HG03469 (cell line): Measurements from ENCODE around the gene GALNT18.
A peak's percentile ranks its signal among the peaks of the same experiment; 100 is the strongest.

Source experiments
- ATAC-seq: cut with Tn5 transposase; IDR thresholded peaks from one replicate; pipeline ENCODE4 v1.9.1; 2021; ENCODE audit warnings: mild to moderate bottlenecking, moderate library complexity, moderate number of reproducible peaks; ENCODE audit not compliant: unreplicated experiment

The GALNT18 gene

DNA sequence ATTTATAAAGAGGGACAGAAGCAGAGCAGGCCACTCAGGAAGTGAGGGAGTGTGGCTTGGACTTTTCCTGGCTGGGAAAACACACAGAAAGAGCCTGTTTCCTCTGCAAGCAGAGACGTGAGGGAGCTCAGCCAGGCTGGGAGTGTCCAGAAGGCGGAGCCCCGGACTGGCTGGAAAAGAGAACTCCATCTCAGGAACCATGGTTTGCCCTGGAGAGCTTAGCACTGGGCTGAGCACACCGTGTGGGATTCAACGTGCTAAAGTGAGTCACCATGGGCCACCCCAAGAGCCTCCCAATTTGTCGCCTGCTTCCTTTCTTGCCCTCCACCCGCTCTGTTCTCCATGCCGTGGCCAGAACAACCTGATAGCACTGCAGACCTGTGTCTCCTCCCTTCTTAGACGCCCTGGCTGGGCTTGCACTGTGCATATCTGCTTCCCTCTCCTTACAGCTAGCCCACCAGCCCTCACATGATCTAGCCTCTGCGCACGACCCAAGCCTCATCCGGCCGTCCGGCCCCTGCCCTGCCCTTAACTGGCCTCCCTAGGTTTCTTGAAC lies 51.8 kb downstream of the GALNT18 start:
- no peak for ATAC-seq

DNA sequence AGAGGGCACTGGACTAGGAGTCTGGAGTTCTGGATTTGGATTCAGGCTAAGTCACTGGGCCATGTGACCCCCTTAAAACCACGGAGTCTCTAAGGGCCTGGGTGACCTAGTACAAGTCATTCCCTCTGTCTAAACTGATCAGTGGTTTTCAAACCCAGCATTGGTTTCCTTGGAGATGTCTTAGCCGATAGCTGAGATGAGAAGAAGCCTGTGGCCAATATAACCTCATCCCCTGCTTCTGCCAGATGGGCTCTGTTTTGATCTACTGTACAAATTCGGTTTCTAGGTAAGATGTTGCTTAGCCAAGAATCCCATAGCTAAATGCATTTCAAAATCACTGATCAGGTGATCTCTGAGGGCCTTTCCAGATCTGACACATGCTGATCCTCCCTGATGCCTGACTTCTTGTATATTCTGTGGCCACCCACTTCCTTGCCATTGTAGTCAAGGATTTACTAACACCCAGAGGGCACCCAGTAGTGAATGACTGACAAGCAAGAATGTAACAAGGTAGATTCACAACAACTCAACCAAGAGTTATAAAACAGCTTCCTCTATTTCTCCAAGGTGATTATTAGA lies 53.1 kb downstream of the GALNT18 start:
- ATAC-seq: no peak

DNA sequence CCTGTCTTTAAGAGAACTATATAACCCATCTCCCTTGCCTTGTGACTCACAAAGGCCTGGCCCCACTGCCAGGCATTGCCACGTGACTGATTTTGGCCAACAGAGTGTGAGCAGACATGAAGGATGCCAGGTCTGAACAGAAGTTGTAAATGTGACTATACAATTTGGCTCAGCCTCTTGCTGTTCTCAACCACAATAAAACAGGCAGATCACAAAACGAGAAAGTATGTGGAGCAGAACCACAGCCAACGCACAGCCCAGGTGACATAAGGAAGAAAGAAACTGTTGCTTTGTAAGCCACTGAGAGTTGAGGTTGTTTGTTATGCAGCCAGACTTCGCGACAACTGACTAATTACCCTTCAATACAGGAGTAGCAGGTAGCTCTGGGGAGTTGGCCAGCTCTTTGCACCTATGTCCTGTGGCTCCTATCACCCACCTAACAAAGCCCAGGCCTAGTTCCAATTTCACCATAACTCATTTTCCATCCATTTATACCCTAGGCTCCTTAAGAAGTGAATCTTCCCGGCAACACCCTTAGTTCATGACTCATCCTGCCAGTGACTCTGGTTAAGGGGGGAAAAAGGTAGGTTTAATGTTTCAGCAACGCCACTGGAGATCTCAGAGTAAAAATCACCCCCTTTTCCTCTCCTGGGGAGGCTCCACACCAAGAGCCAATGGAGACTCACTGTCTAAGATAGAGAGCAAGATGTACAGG lies 53.7 kb downstream of the GALNT18 start:
- ATAC-seq: peak; percentile 40

DNA sequence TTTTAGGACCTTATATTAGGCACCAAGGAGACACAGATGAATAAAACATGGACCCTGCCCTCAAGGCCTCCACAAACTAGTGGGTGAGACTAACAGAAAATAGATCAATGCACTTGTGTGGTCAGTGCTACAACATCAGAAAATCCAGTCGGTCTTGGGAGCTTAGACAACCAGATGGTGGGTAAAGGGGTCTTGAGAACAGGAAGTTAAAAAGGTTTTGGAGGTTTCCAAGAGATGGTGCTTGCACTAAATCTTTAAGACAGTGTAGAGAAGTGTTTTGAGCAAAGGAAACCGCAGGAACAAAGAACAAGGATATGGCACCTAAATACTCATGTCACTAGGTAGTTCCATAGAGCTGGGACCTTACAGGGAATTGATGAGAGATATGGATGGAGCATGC lies 56.2 kb downstream of the GALNT18 start:
- ATAC-seq: no peak

DNA sequence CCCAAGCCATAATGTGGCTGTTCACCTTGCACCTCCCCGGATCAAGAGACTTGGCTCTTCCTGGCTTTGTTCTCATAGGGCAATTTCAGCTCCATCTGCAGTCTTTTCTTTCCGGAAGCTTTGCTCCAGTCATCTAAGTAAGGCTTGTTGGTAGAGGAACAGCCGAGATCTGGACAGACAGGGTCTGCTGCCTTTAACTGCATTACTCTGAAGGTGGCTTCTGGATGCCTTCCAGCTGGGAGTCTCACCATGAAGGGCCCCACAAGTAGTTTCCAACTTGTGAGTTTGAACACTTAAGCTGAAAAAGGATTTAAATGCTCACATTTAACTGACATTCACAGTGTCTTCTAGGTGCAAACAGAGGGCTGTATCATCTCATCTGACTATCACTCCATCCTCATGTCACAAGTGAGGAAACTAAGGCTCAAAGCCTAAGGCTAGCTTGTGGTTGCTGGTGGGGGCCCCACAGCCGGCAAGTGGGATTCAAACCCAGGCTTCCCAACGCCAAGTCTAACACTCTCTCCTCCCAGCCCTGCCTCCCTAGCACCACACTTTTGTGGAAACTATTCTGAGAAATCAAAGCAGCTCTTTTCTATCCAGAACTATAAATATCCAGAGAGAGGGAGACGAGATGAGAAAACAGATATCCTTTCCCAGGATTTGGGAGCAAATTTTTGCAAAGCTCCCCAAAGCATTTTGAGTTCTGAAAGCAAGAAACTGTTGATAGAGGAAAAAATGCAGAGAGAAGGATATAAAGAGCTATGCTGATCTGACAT lies 58.4 kb downstream of the GALNT18 start:
- no peak for ATAC-seq

DNA sequence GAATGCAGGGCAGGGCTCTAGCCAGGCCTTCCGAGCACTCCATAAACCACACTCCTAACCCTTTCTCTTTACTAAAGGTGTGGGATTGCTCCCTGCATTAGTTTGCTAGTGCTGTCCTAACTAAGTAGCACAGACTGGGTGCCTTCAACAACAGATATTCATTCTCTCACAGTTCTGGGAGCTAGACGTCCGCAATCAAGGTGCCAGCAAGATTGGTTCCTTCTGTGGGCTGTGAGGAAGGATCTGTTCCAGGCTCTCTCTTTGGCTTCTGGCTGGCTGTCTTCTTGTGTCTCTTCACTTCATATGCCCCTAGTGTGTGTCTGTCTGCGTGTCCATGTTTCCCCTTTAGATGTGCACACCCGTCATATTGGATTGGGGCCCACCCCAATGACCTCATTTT lies 59.8 kb downstream of the GALNT18 start:
- no peak for ATAC-seq

DNA sequence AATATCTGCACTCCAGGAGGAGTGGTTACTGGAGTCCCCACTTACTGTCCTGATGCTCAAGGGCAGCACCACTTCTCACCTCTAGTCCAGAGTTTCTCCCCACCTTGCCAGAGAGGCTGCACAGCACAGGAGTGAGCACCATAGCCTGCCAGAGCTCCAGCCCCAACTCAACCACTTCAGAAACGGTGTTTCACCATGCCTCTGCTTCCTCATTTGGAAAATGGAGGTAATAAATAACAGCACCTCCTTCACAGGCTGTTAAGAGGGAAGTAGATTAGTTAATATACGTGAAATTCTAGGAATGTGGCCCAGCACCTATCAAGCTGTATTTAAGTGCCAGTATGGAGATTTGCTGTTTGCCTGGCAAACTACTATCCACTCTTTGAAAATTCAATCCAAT lies 63.0 kb downstream of the GALNT18 start:
- no peak for ATAC-seq

DNA sequence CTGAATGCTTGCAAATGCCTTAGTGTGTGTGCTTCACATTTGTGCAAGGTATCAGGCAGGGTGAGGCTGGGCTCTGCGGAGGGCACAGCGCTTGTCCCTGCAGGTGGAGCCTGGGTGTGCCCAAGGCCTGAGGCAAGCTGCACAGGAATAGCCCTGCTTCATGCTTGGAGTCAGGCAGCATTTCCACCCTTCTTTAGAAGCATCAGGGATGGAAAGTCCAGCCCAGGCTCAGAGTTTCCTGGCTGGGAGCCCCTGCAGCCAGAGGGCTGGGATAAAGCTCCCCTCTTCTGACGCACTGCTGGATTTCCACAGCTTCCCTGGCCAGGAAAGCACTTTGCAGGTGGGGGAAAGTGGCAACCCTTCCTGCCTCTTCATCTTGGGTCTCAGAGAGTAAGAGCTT lies 63.4 kb downstream of the GALNT18 start:
- ATAC-seq: no peak

DNA sequence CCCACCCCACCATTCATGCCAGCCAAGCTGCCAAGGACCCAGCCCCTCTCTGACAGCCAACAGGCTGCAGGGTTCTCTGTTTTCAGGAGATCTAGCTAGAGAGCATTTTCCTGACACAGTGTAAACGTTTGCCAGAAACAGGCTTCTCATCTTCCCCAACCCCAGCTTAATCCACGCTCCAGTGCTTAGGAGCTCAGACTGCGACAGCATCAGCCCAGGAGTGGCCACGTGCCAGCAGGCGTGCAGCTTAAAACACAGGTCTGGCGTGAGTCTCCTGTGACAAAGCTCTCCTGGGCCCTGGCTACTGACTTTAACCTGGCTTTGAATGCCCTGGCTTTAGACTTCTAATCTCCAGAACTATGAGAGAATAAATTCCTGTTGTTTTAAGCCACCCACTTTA lies 66.6 kb downstream of the GALNT18 start:
- no peak for ATAC-seq

DNA sequence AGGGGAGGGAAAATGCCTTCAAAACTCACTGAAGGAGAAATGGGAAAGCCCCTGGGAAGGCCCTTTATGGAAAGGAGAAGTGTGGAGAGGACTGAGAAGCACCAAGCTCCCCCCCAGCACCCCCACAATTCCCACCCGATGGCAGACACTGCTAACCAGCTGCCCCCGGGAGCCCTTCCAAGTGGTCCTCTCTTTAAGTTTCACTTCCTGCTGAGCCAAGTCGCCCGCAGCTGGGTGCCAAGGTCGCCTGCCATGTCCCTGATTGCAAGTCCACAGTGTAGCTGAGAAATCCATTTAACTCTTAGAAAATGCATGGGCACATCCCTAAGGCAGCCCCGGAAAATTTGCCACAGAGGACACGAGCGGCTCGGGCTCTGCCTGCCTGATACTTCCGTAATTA lies 68.2 kb downstream of the GALNT18 start:
- ATAC-seq: no peak

DNA sequence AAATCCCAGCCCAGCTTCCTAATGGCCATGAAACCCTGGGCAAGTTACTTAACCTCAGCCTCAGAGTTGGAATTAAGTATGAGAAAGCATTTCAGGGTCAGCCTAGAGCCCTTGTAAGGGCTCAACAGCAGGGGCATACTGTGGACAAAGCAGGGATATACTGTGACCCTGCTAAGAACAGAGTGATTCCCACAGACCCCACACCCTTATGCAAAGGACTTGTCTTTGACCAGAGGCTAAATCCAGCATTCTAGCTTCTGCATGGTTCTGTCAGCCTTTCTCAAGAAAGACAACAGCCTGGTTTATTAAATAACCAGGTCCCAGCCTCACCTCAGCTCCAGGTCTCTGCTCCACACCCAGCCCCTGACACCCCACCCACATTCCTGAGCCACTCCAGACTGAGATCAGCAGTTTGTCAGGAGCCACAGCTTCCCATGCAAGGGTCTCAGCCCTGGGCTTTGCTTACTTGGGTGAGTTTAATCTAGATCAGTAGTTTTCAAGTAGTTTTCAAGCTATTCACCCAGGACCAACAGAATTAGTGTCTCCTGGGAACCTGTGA lies 69.2 kb downstream of the GALNT18 start:
- no peak for ATAC-seq

DNA sequence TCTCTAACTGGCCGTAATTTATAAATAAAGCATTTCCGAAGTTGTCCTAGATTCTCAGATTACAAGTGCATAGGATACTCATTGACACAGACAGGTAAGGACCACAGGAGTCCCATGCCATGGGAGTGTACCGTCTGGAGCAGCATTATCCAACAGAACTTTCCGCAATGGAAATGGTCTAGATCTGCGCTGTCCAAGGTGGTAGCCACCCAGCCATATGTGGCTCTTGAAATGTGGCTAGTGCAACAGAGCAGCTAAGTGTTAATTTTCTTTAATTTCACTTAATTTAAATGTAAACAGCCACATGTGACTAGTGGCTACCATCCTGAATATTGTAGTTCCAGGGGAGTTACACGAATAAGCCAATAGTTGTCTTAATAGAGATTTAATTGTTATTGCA lies 71.3 kb downstream of the GALNT18 start:
- no peak for ATAC-seq

DNA sequence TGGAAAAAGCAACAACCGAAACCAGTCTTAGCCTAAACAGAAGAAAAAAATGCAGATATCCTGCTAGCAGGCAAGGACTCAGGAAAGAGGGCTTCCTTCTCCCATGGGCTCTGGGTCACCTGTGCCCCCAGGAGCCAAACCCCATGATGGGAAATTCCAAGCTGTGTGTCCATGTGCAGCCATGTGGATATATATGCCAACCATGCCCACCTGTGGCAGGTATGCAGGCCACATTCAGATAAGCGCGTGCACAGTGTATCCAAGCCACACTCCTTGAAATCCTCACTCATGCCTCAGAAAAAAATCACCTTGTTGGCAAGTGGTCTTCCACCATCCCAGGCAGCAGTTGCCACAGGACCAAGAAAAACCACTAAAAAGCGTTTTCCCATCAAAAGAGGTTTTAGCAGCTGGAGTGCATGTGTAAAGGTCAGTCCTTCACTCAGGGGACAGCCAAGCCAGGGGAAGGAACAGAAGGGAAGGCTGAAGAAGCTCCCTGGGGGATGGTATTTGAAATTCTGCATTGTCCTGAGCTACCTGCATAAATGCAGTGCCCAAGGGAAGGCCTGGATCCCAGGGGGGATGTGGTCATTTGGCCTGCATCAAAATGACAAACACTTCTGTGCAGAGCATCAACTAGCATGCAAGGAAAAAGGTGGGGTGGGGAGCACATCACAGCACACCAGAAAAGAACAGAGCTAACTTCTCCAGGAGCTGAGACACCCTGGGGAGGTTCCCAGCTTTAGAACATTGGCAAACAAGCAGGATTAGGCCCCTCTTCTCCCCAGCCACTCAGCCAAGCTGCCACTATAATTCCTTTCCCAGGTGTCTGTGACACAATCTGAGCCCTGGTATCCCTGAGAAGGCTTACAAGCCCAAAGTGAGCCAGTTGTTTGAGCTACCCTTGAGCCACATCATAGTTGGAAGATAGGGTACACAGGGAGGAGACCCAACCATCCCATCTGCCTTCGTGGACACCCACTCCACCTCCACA lies 76.2 kb downstream of the GALNT18 start:
- ATAC-seq: no peak

DNA sequence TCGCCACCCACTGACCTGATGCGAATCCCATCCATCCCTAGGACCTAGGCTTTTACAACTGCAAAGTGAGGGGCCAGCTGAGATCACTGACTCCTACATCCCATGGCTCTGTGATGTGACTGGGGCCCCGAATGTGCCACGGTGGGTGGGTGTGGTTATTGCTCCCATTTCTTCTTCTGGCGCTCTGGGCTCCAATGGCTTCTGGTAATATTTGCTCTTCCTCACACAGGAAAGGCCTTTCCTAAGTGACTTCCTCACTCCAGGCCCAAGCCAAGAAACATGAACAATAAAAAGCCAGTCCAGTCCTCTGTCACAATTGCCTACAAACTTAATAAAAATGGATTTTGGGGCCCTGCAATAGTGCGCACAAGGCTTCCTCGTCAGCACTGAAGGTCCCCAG lies 78.1 kb downstream of the GALNT18 start:
- ATAC-seq: no peak

DNA sequence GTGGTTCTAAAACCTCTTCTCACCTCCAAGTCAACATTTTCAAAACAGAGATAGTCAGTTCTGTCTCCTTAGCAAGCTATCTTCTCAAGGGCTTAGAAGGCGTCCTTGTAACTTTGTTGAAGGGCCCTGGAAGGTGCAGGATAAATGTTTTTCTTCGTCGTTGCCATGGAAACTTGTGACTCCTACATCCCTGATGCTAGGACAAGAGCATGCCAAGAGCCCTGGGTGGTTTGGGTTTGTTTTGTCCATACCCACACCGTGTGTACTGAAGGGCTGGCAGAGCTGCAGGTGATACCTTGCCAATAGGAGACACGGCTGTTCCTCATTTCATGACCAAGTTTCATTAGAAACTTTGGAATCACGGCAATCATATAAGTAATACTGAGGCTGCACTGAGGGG lies 81.6 kb downstream of the GALNT18 start:
- no peak for ATAC-seq

DNA sequence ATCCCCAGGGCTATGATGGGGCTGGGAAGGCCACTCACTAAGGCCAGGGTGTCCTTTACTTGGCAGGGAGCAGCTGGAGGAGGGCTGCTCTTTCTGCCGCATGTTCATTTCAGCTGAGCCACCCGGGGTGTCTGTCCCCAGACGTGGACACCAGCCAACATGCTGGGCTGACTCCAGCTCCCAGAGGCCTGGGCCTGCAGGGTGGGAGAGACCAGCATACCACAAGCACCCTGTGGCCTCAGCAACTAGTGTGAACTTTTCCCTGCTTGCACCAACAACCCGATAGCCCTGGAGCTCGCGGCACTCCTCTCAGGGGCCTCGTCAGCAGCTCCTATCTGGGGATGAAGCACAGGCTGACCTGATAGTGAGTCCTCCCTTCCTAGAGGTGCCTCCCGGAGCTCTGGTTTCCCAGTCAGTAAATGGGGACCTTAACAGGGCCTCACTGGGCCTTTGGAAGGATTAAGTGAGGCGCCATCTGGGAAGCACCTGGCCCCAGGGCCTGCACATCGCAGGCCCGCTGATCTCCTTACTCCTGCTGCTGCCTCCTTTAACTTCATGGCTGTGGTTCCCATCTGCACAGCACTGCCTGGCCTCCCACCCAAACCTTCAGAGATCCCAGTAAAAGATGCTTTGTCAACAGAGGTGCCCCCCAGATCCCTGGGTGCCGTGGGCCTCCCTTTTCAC lies 83.4 kb downstream of the GALNT18 start:
- ATAC-seq: no peak

DNA sequence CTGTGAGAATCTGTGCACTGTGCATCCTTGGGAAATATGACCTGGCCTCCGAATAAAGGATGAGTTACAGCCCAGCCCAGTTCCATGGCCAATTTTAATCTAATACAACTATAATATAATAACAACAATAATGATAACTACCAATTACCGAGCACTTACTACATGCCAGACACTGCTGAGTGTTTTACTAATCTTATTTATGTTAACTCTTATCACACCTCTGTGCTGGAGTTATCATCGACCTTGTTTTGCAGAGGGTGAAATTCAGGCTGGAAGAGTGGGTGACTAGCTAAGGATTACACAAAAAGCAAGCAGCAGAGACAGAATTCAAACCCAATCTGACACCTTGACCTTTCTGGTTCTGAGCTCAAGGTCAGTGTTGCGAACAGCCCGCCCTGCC lies 83.9 kb downstream of the GALNT18 start:
- no peak for ATAC-seq

DNA sequence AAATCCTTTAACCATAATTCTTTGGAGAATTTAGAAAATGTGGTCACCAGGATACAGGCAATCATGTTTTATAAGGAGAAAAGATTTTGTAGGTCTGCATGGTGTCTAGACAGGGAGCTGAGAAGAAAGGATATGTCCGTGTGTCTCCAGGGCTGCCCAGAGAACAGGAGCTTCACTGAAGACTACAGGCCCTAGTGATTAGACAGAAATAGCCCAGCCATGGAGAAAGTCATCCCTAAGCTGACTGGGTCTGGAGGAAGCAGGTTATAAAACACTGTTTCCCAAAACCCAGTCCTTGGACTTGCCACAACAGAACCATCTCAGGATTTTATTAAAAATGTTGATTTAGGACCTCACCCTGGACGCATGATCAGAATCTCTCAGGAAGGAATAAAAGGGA lies 84.4 kb downstream of the GALNT18 start:
- no peak for ATAC-seq

DNA sequence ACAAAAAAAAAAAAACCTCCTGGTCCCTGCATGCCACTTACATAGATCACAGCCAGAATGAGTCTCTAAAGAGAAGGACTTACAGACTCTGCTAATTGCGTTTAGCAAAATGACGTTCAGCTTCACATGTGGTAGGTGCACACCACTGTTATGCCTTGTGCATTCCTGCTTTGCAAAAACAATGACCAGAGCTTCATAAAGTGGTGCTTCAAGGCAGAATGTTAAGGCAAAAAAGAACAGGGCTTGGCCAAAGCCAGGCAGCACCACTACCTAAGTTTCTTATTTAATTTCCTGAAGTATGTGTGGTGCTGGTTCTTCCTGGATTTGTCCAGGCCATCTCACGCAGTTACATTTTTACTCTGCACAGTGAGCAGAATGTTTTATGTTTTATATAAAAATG lies 85.2 kb downstream of the GALNT18 start:
- no peak for ATAC-seq

DNA sequence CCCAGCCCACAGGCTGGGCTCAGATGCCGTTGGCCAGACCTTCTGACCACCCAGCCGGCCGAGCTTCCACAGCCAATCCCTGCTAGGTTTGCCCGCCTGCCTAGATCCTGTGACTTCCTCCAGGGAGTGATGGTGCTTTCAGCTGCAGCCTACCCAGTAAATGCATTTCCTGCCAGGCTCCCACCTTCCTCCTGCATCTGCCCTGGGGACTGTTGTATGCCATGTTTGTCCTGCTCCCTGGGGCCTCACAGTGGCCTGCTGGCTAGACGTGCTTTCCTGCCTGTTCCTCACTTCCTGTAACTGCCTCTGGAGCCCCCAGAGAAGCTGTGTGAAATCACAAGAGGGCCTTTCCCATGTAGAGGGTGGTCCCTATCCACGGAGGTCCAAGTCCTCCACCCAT lies 86.2 kb downstream of the GALNT18 start:
- ATAC-seq: no peak
